ENCODE results near the gene DEDD2.

GRCh38 chr19:42249149-42249750 is 31.8 kb upstream of the DEDD2 start:
- TF ChIP-seq POLR2AphosphoS5 (IDR thresholded peaks at IDR 0.05): no peak
- TF ChIP-seq, protein P1, sequence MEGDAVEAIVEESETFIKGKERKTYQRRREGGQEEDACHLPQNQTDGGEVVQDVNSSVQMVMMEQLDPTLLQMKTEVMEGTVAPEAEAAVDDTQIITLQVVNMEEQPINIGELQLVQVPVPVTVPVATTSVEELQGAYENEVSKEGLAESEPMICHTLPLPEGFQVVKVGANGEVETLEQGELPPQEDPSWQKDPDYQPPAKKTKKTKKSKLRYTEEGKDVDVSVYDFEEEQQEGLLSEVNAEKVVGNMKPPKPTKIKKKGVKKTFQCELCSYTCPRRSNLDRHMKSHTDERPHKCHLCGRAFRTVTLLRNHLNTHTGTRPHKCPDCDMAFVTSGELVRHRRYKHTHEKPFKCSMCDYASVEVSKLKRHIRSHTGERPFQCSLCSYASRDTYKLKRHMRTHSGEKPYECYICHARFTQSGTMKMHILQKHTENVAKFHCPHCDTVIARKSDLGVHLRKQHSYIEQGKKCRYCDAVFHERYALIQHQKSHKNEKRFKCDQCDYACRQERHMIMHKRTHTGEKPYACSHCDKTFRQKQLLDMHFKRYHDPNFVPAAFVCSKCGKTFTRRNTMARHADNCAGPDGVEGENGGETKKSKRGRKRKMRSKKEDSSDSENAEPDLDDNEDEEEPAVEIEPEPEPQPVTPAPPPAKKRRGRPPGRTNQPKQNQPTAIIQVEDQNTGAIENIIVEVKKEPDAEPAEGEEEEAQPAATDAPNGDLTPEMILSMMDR (IDR thresholded peaks at IDR 0.05; ENCODE audit: poor library complexity, severe bottlenecking): no peak
